Fibroblast of skin of left quadriceps (primary cell): ENCODE data around the gene RPL6.
A peak's percentile ranks its signal among the peaks of the same experiment; 100 is the strongest.
"Not testable (repeated sequence)": the region's sequence is repeated elsewhere in the genome, so short reads cannot be mapped to it uniquely, and the experiment has no call there.

Experiments
- DNase-seq, 2 experiments: peaks; one replicate each; pipeline ENCODE4 v3.0.0-alpha.2; 2013; ENCODE audit warnings: low read depth in 2 of 2

Gene RPL6

GRCh38 chr12:112419297-112420133, 10.1 kb upstream of the RPL6 start:
- peak; percentile 45 to 54 for DNase-seq

- peak; percentile 44 to 60 for DNase-seq
Observed at GRCh38 chr12:112418608-112419296, 9.3 kb upstream of the RPL6 start, which contains the start of gene PTPN11. TSS of gene PTPN11 (plus strand) at chr12:112418947. CDS start at chr12:112419112, 165 bp downstream.

GRCh38 chr12:112418273-112418607, 8.8 kb upstream of the RPL6 start:
- no peak for DNase-seq

- not testable (repeated sequence) for DNase-seq
Observed at GRCh38 chr12:112415457-112415856, 6.1 kb upstream of the RPL6 start.

- DNase-seq = no peak
Observed at GRCh38 chr12:112413855-112414625, 4.6 kb upstream of the RPL6 start.

GRCh38 chr12:112409906-112410244, 470 bp upstream of the RPL6 start:
- no peak for DNase-seq

GRCh38 chr12:112408621-112409020, 784 bp downstream of the RPL6 start:
- DNase-seq = no peak

- DNase-seq = not testable (repeated sequence)
Observed at GRCh38 chr12:112407683-112408082, 1.7 kb downstream of the RPL6 start.

GRCh38 chr12:112406519-112407488, 2.6 kb downstream of the RPL6 start:
- no peak for DNase-seq

- no peak for DNase-seq
Observed at GRCh38 chr12:112401903-112402498, 7.4 kb downstream of the RPL6 start.

GRCh38 chr12:112401054-112401453, 8.4 kb downstream of the RPL6 start:
- DNase-seq = no peak

GRCh38 chr12:112393328-112393727, 16.1 kb downstream of the RPL6 start:
- DNase-seq = no peak

GRCh38 chr12:112389922-112390654, 19.3 kb downstream of the RPL6 start:
- not testable (repeated sequence) for DNase-seq

GRCh38 chr12:112389228-112389627, 20.2 kb downstream of the RPL6 start:
- no peak for DNase-seq

GRCh38 chr12:112386726-112387125, 22.7 kb downstream of the RPL6 start:
- DNase-seq = no peak

- no peak for DNase-seq
Observed at GRCh38 chr12:112382866-112383265, 26.5 kb downstream of the RPL6 start.

GRCh38 chr12:112381883-112382796, 27.3 kb downstream of the RPL6 start, which contains the start of gene HECTD4:
TSS of gene HECTD4 (minus strand) at chr12:112382431. CDS start at chr12:112382128, 303 bp downstream.
- DNase-seq = peak; percentile 52 to 53

- DNase-seq = no peak
Observed at GRCh38 chr12:112381406-112381882, 28.0 kb downstream of the RPL6 start.
